Measurements from ENCODE around the gene SLC12A2.

The SLC12A2 gene

DNA sequence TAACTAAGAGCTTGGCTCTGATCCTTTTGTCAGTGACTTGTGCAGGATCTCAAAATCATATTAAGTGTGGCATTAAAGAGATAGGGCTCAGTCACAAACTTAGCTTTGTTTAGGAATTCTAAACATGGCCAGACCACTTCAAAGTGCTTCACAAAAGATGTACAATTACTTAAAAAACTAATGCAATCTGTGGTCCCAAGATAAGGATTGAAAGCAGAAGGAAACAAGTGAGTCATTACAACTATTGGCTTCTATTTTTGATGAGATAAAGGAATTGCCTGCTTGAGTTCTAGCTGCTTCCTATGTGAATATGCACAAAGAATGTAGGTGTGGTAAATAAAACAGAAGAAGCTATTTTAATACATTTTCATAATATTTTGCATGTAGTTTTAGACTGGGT, 44.9 kb upstream of the SLC12A2 start:
- TF ChIP-seq TAF1 (IDR thresholded peaks at IDR 0.05; ENCODE audit: low read depth) (no peak), EP300 (IDR thresholded peaks at IDR 0.05; ENCODE audit: borderline replicate concordance) (no peak), FOXM1 (IDR thresholded peaks at IDR 0.05; ENCODE audit: borderline replicate concordance, low read depth) (no peak), CEBPB (IDR thresholded peaks at IDR 0.05) (no peak), TCF12 (IDR thresholded peaks at IDR 0.05; ENCODE audit: low read depth) (no peak), ZBTB7A (IDR thresholded peaks at IDR 0.05; ENCODE audit: low read depth) (no peak), YY1 (IDR thresholded peaks at IDR 0.05; ENCODE audit: low read depth) (no peak), RAD21 (IDR thresholded peaks at IDR 0.05; ENCODE audit: low read depth) (no peak), EGR1 (IDR thresholded peaks at IDR 0.05) (no peak), TEAD4 (IDR thresholded peaks at IDR 0.05) (no peak), NFIC (IDR thresholded peaks at IDR 0.05) (no peak)
- TF ChIP-seq, protein P1, sequence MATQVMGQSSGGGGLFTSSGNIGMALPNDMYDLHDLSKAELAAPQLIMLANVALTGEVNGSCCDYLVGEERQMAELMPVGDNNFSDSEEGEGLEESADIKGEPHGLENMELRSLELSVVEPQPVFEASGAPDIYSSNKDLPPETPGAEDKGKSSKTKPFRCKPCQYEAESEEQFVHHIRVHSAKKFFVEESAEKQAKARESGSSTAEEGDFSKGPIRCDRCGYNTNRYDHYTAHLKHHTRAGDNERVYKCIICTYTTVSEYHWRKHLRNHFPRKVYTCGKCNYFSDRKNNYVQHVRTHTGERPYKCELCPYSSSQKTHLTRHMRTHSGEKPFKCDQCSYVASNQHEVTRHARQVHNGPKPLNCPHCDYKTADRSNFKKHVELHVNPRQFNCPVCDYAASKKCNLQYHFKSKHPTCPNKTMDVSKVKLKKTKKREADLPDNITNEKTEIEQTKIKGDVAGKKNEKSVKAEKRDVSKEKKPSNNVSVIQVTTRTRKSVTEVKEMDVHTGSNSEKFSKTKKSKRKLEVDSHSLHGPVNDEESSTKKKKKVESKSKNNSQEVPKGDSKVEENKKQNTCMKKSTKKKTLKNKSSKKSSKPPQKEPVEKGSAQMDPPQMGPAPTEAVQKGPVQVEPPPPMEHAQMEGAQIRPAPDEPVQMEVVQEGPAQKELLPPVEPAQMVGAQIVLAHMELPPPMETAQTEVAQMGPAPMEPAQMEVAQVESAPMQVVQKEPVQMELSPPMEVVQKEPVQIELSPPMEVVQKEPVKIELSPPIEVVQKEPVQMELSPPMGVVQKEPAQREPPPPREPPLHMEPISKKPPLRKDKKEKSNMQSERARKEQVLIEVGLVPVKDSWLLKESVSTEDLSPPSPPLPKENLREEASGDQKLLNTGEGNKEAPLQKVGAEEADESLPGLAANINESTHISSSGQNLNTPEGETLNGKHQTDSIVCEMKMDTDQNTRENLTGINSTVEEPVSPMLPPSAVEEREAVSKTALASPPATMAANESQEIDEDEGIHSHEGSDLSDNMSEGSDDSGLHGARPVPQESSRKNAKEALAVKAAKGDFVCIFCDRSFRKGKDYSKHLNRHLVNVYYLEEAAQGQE (IDR thresholded peaks at IDR 0.05; ENCODE audit: low read depth): no peak
- TF ChIP-seq, protein P2, sequence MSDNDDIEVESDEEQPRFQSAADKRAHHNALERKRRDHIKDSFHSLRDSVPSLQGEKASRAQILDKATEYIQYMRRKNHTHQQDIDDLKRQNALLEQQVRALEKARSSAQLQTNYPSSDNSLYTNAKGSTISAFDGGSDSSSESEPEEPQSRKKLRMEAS (IDR thresholded peaks at IDR 0.05): no peak

DNA sequence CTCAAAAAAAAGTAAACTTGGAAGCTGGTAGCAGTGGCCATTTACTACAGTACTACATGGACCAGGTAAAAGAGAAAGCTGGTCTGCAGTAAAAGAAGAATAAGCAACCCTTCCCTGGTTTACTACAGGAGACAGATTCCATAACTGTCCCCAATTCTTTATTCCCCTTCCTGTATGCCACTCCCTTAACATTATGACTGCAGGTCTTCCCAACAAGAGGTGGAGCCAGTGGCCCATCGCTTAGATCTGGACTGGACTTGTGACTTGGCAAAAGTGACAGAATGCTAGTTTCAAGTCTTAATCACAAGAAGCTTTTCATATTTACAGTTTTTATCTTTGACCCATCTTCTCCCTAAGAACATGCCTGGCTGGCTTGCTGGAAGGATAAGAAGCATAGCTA, 42.6 kb upstream of the SLC12A2 start:
- TF ChIP-seq, protein P1 (IDR thresholded peaks at IDR 0.05; ENCODE audit: low read depth): no peak
- TF ChIP-seq EGR1 (IDR thresholded peaks at IDR 0.05): no peak
- TF ChIP-seq, protein P3, sequence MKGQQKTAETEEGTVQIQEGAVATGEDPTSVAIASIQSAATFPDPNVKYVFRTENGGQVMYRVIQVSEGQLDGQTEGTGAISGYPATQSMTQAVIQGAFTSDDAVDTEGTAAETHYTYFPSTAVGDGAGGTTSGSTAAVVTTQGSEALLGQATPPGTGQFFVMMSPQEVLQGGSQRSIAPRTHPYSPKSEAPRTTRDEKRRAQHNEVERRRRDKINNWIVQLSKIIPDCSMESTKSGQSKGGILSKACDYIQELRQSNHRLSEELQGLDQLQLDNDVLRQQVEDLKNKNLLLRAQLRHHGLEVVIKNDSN (IDR thresholded peaks at IDR 0.05): no peak
- TF ChIP-seq TEAD4 (IDR thresholded peaks at IDR 0.05): no peak

DNA sequence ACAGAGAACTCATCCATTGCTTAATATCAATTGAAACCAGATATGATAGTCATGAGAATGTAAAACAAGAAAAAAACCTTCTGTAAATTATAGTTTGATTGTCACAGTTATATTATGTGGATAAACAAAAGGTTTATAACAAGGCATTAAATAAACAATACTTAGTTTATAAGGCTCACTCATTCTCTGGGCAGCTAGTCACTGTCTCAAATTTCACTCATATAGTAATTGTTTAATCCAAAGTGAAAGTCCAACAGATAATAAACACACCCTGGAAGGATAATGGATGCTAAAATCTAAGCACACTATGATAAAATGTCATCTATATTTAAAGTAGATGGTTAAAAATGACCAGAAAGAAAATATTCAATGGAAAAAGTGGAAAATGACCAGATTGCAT, 30.8 kb upstream of the SLC12A2 start:
- no peak for TF ChIP-seq YY1 (IDR thresholded peaks at IDR 0.05; ENCODE audit: low read depth)
- no peak for TF ChIP-seq FOXM1 (IDR thresholded peaks at IDR 0.05; ENCODE audit: borderline replicate concordance, low read depth)
- TF ChIP-seq EP300 (IDR thresholded peaks at IDR 0.05; ENCODE audit: borderline replicate concordance): no peak
- TF ChIP-seq, protein P3 (IDR thresholded peaks at IDR 0.05): no peak
- TF ChIP-seq, protein P1 (IDR thresholded peaks at IDR 0.05; ENCODE audit: low read depth): no peak

DNA sequence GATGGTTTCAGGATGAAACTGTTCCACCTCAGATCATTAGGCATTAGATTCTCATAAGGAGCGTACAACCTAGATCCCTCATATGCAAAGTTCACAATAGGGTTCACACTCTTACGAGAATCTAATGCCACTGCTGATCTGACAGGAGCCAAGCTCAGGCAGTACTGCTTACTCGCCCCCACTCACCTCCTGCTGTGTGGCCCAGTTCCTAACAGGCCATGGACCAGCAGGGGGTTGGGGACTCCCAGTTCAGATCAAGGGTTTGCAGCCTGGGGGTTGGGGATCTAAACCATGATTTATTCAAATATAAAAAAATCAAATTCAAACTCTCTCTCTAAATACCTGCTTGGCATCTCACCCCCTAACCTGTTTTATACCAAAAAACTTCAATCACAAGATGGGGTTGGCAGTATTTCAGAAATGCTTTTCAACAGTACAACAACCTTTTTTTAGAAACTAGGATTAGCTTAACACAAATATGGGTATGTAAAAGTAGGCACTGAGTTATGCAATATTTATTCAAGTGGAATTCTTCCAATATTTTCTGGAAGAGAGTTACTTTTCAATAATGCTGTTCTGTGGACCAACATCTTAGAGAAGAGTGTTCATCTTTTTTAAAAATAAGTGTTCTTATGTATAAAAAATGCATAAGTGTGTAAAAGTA, 30.1 kb upstream of the SLC12A2 start:
- TF ChIP-seq TEAD4 (IDR thresholded peaks at IDR 0.05) (no peak), NFIC (IDR thresholded peaks at IDR 0.05) (no peak), FOXM1 (IDR thresholded peaks at IDR 0.05; ENCODE audit: borderline replicate concordance, low read depth) (no peak), CEBPB (IDR thresholded peaks at IDR 0.05) (no peak; the same call in 1 of the 2 replicates), RAD21 (IDR thresholded peaks at IDR 0.05; ENCODE audit: low read depth) (no peak), EGR1 (IDR thresholded peaks at IDR 0.05) (no peak), EP300 (IDR thresholded peaks at IDR 0.05; ENCODE audit: borderline replicate concordance) (no peak), YY1 (IDR thresholded peaks at IDR 0.05; ENCODE audit: low read depth) (no peak), TAF1 (IDR thresholded peaks at IDR 0.05; ENCODE audit: low read depth) (no peak), ZBTB7A (IDR thresholded peaks at IDR 0.05; ENCODE audit: low read depth) (no peak), CREB1 (IDR thresholded peaks at IDR 0.05; ENCODE audit: low read depth) (no peak), TCF12 (IDR thresholded peaks at IDR 0.05; ENCODE audit: low read depth) (no peak)
- TF ChIP-seq, protein P3 (IDR thresholded peaks at IDR 0.05): no peak
- TF ChIP-seq, protein P1 (IDR thresholded peaks at IDR 0.05; ENCODE audit: low read depth): no peak
- TF ChIP-seq, protein P2 (IDR thresholded peaks at IDR 0.05): no peak

Measured in Ishikawa (cell line).